Measurements from ENCODE around the gene RAI2. TPM values are rescaled to one million over a fixed set of nuclear protein-coding genes. Genes with fewer than 3 reads are reported as not detected.

Gene RAI2
- total RNA-seq (2022) = not detected in 2 replicates
- percentile 2 among the genes with signal in this experiment for Bru-seq, nascent RNA
- BruChase-seq, experiment 1, labeled RNA remaining after a 6-hour chase = percentile 2 among the genes with signal in this experiment
- BruChase-seq, experiment 2, labeled RNA remaining after a 2-hour chase = not detected
- long read RNA-seq = 0 reads

GRCh38 chrX:17860811-17861488 lies at the start of gene RAI2:
Gene RAI2 (minus strand): TSS chrX:17861298. CDS start chrX:17802010, 59,288 bp downstream.
- no TSS peak for BruUV-seq (replicated peaks)
- H3K4me1 Mint-ChIP-seq (ENCODE audit: insufficient read depth, unreplicated experiment) = peaks cover 6% of the 10 kb centered on the region
- ChIA-PET CTCF (no interaction called here), POLR2A (no interaction called here)
- peaks cover 7% of the 10 kb centered on the region for H3K36me3 Mint-ChIP-seq (ENCODE audit: insufficient read depth, unreplicated experiment)
- no peaks in the 10 kb centered on the region for H3K9me3 Mint-ChIP-seq (ENCODE audit: unreplicated experiment)
- H3K4me3 Mint-ChIP-seq (ENCODE audit: unreplicated experiment) = peak within 1 kb of the TSS; percentile 13
- intact Hi-C loops (cut with micrococcal nuclease) = no loop called here
- H3K27ac Mint-ChIP-seq (ENCODE audit: low read depth, unreplicated experiment) = no peak within 1 kb of the TSS
- H3K27me3 Mint-ChIP-seq (ENCODE audit: insufficient read depth, unreplicated experiment) = peaks cover 75% of the 10 kb centered on the region
- no peak for DNase-seq (ENCODE audit: unreplicated experiment)
- TF ChIP-seq CTCF (IDR thresholded peaks at IDR 0.05; ENCODE audit: unreplicated experiment) = no peak

- Mint-ChIP-seq H3K4me1 (ENCODE audit: insufficient read depth, unreplicated experiment) (no peaks in the 10 kb centered on the region), H3K4me3 (ENCODE audit: unreplicated experiment) (no peak overlapping the region), H3K36me3 (ENCODE audit: insufficient read depth, unreplicated experiment) (no peaks in the 10 kb centered on the region), H3K27me3 (ENCODE audit: insufficient read depth, unreplicated experiment) (peaks cover 24% of the 10 kb centered on the region), H3K27ac (ENCODE audit: low read depth, unreplicated experiment) (no peak overlapping the region), H3K9me3 (ENCODE audit: unreplicated experiment) (peaks cover 15% of the 10 kb centered on the region)
- TF ChIP-seq CTCF (IDR thresholded peaks at IDR 0.05; ENCODE audit: unreplicated experiment) = no peak
- ChIA-PET CTCF (interaction anchor here (1.1 kb wide), 1 partner anchor 152 kb away, joined by 3 read pairs; no protein-coding TSS in a partner anchor), POLR2A (no interaction called here)
- DNase-seq (ENCODE audit: unreplicated experiment) = no peak
- BruUV-seq (replicated peaks) = no TSS peak
- intact Hi-C loops (cut with micrococcal nuclease) = no loop called here
Observed at GRCh38 chrX:17888421-17888820, 27.3 kb upstream of the RAI2 start.

GRCh38 chrX:17882680-17883079 lies 21.6 kb upstream of the RAI2 start:
- CTCF ChIA-PET = no interaction called here
- H3K4me3 Mint-ChIP-seq (ENCODE audit: unreplicated experiment) = no peak overlapping the region
- intact Hi-C loops (cut with micrococcal nuclease) = no loop called here
- no peak overlapping the region for H3K27ac Mint-ChIP-seq (ENCODE audit: low read depth, unreplicated experiment)
- no TSS peak for BruUV-seq (replicated peaks)
- DNase-seq (ENCODE audit: unreplicated experiment) = peak; percentile 18
- no peaks in the 10 kb centered on the region for H3K36me3 Mint-ChIP-seq (ENCODE audit: insufficient read depth, unreplicated experiment)
- POLR2A ChIA-PET = no interaction called here
- TF ChIP-seq CTCF (IDR thresholded peaks at IDR 0.05; ENCODE audit: unreplicated experiment) = no peak
- H3K27me3 Mint-ChIP-seq (ENCODE audit: insufficient read depth, unreplicated experiment) = peaks cover 21% of the 10 kb centered on the region
- peaks cover 16% of the 10 kb centered on the region for H3K9me3 Mint-ChIP-seq (ENCODE audit: unreplicated experiment)
- H3K4me1 Mint-ChIP-seq (ENCODE audit: insufficient read depth, unreplicated experiment) = no peaks in the 10 kb centered on the region

GRCh38 chrX:17878028-17878670 lies 17.1 kb upstream of the RAI2 start:
- BruUV-seq (replicated peaks) = no TSS peak
- no peak for DNase-seq (ENCODE audit: unreplicated experiment)
- CTCF ChIA-PET = no interaction called here
- Mint-ChIP-seq H3K4me3 (ENCODE audit: unreplicated experiment) (no peak overlapping the region), H3K9me3 (ENCODE audit: unreplicated experiment) (peaks cover 16% of the 10 kb centered on the region), H3K4me1 (ENCODE audit: insufficient read depth, unreplicated experiment) (no peaks in the 10 kb centered on the region), H3K36me3 (ENCODE audit: insufficient read depth, unreplicated experiment) (no peaks in the 10 kb centered on the region), H3K27ac (ENCODE audit: low read depth, unreplicated experiment) (no peak overlapping the region), H3K27me3 (ENCODE audit: insufficient read depth, unreplicated experiment) (peaks cover 33% of the 10 kb centered on the region)
- POLR2A ChIA-PET = no interaction called here
- no peak for TF ChIP-seq CTCF (IDR thresholded peaks at IDR 0.05; ENCODE audit: unreplicated experiment)
- intact Hi-C loops (cut with micrococcal nuclease) = no loop called here
